GM12878 (cell line): Measurements from ENCODE around the gene PHYKPL. TPM values are rescaled to one million over a fixed set of nuclear protein-coding genes. Genes with fewer than 3 reads are reported as not detected.

ENCODE experiments used
- ATAC-seq: fragments of 200-7000 bp; cut with Tn5 transposase; 3 replicates; pipeline ENCODE4 v1.9.1; 2020; ENCODE audit warnings: mild to moderate bottlenecking, moderate library complexity
- BruUV-seq: library from RNA; stranded (reverse); fragments of 400-500 nt; replicated peaks from 2 replicates; lab custom pipeline; 2021; lab: Mats Ljungman, UMichigan
- CTCF ChIA-PET: fragments of 300-600 bp; sonication (Branson Sonifier 250); formaldehyde crosslinking; extraction: SDS; loops from one replicate; lab custom pipeline; 2021; ENCODE audit warnings: inconsistent platforms; lab: Yijun Ruan, JAX
- POLR2A ChIA-PET: fragments of 350-600 bp; formaldehyde crosslinking; extraction: SDS; loops from one replicate; lab custom pipeline; 2021; ENCODE audit warnings: inconsistent platforms; lab: Charles Lee
- RAD21 ChIA-PET: fragments of 300-600 bp; sonication (Branson Sonifier 250); formaldehyde crosslinking; loops from one replicate; lab custom pipeline; 2023; ENCODE audit warnings: antibody characterized with exemption; ENCODE audit not compliant: unreplicated experiment; lab: Charles Lee
- SMC1A ChIA-PET: fragments of 300-600 bp; sonication (Branson Sonifier 250); formaldehyde crosslinking; loops from one replicate; lab custom pipeline; 2023; ENCODE audit not compliant: unreplicated experiment, uncharacterized antibody; lab: Charles Lee
- DNase-seq: peaks from one replicate; pipeline ENCODE4 v3.0.0-alpha.2; 2011; ENCODE audit warnings: low read depth, low spot score
- FAIRE-seq: peaks from 3 replicates; lab custom pipeline; 2011; peaks lifted over from hg19 to GRCh38; lab: Jason Lieb, UNC
- H2AFZ ChIP-seq: 2 replicates; pipeline ENCODE4 v1.6.0; 2011; ENCODE audit warnings: low read depth, low read length, control low read depth; ENCODE audit not compliant: control insufficient read depth
- H3K27ac ChIP-seq: 2 replicates; pipeline ENCODE4 v1.5.1; 2011; ENCODE audit warnings: control low read depth; ENCODE audit not compliant: control insufficient read depth, insufficient read depth
- H3K27me3 ChIP-seq, 2 experiments: replicated peaks in 1 of 2; 2 replicates each; pipeline versions ENCODE4 v1.6.0 to v1.6.1; 2011; ENCODE audit warnings: low read length in 1 of 2; ENCODE audit not compliant: control insufficient read depth in 2 of 2, insufficient read depth in 2 of 2
- H3K36me3 ChIP-seq, 2 experiments: 2 replicates each; pipeline ENCODE4 v1.5.1; 2011; ENCODE audit warnings: low read length in 1 of 2; ENCODE audit not compliant: control insufficient read depth in 2 of 2, insufficient read depth in 2 of 2
- H3K4me1 ChIP-seq: 2 replicates; pipeline ENCODE4 v1.6.1; 2011; ENCODE audit warnings: mild to moderate bottlenecking, low read length, moderate library complexity, mixed read lengths; ENCODE audit not compliant: control insufficient read depth, insufficient read depth
- H3K4me2 ChIP-seq: 2 replicates; pipeline ENCODE4 v1.6.0; 2011; ENCODE audit warnings: control low read depth; ENCODE audit not compliant: control insufficient read depth, insufficient read depth
- H3K4me3 ChIP-seq: fragments of 200-600 bp; sonication (generic); 2 replicates; pipeline ENCODE4 v1.5.1; 2016
- H3K79me2 ChIP-seq: 2 replicates; pipeline ENCODE4 v1.6.0; 2011; ENCODE audit warnings: low read length; ENCODE audit not compliant: control insufficient read depth, insufficient read depth
- H3K9ac ChIP-seq: 2 replicates; pipeline ENCODE4 v1.8.0; 2011; ENCODE audit warnings: low read length, control low read depth, mixed read lengths; ENCODE audit not compliant: control insufficient read depth, insufficient read depth
- H3K9me3 ChIP-seq: replicated peaks from 3 replicates; pipeline ENCODE4 v1.5.1; 2011; ENCODE audit warnings: mild to moderate bottlenecking, low read length; ENCODE audit not compliant: control insufficient read depth, insufficient read depth
- H4K20me1 ChIP-seq: 2 replicates; pipeline ENCODE4 v1.6.0; 2011; ENCODE audit not compliant: control insufficient read depth, insufficient read depth
- ATF2 ChIP-seq: IDR thresholded peaks from 2 replicates; pipeline ENCODE4 v1.6.1; 2012; ENCODE audit warnings: low read length, inconsistent platforms
- BRCA1 ChIP-seq: IDR thresholded peaks from 2 replicates; pipeline ENCODE4 v1.6.1; 2011; ENCODE audit warnings: low read depth, low read length, improper control_type of control experiment
- CEBPB ChIP-seq, 2 experiments: fragments of 150-350 bp in 1 of 2; IDR thresholded peaks; 2 replicates each; pipeline ENCODE4 v1.6.1; 2012 to 2014; ENCODE audit warnings: low read depth in 2 of 2, low read length in 2 of 2, borderline replicate concordance in 1 of 2, inconsistent platforms in 1 of 2
- CREM ChIP-seq: IDR thresholded peaks from 2 replicates; pipeline ENCODE4 v1.6.1; 2014; ENCODE audit warnings: antibody characterized with exemption, low read depth
- EP300 ChIP-seq, 2 experiments: fragments of 150-350 bp in 1 of 2; IDR thresholded peaks; 2 replicates each; pipeline ENCODE4 v1.6.1; 2011 to 2012; ENCODE audit warnings: low read depth in 2 of 2, low read length in 2 of 2, borderline replicate concordance in 1 of 2, improper control_type of control experiment in 1 of 2, inconsistent platforms in 1 of 2; ENCODE audit not compliant: control insufficient read depth in 1 of 2
- ESRRA ChIP-seq: IDR thresholded peaks from 2 replicates; pipeline ENCODE4 v1.6.1; 2012; ENCODE audit warnings: mild to moderate bottlenecking, low read length, improper control_type of control experiment
- FOXK2 ChIP-seq: fragments of 450-650 bp; IDR thresholded peaks from 2 replicates; pipeline ENCODE4 v1.6.1; 2017; ENCODE audit warnings: mild to moderate bottlenecking, moderate library complexity
- GABPA ChIP-seq: IDR thresholded peaks from 2 replicates; pipeline ENCODE4 v1.6.1; 2014; ENCODE audit warnings: antibody characterized with exemption, low read depth, mild to moderate bottlenecking, inconsistent platforms
- LARP7 ChIP-seq: fragments of 450-650 bp; IDR thresholded peaks from 2 replicates; pipeline ENCODE4 v1.6.1; 2017; ENCODE audit warnings: mild to moderate bottlenecking
- MXI1 ChIP-seq: fragments of 150-350 bp; IDR thresholded peaks from 2 replicates; pipeline ENCODE4 v1.6.1; 2011; ENCODE audit warnings: low read depth, mild to moderate bottlenecking, inconsistent platforms, low read length, improper control_type of control experiment
- NR2F1 ChIP-seq: fragments of 450-650 bp; conservative IDR thresholded peaks from 2 replicates; pipeline ENCODE4 v1.6.1; 2017; ENCODE audit warnings: mild to moderate bottlenecking
- PAX5 ChIP-seq: IDR thresholded peaks from 2 replicates; pipeline ENCODE4 v1.6.1; 2011; ENCODE audit warnings: low read depth, low read length, borderline replicate concordance
- POU2F2 ChIP-seq: IDR thresholded peaks from 3 replicates; pipeline ENCODE4 v1.6.1; 2011; ENCODE audit warnings: low read depth, mild to moderate bottlenecking, low read length, borderline replicate concordance
- RB1 ChIP-seq: fragments of 450-650 bp; formaldehyde crosslinking; IDR thresholded peaks from 2 replicates; pipeline ENCODE4 v1.6.1; 2017; ENCODE audit warnings: mild to moderate bottlenecking, borderline replicate concordance
- WGBS: methylation state at CpG from one replicate; pipeline ENCODE4 v1.1.6; 2016; ENCODE audit warnings: low lambda C conversion rate; ENCODE audit not compliant: insufficient replicate concordance, insufficient coverage; ENCODE audit errors: missing lambda C conversion rate; 5-methylcytosine and 5-hydroxymethylcytosine counted together
- in situ Hi-C: fragments of 300-500 bp; cut with MboI; formaldehyde crosslinking; loops from 9 replicates; pipeline ENCODE4 v1.14.3; 2018; ENCODE audit warnings: mixed read lengths
- intact Hi-C: fragments of 100-400 bp; cut with micrococcal nuclease; formaldehyde crosslinking; loops from one replicate; pipeline ENCODE4 v1.14.2; 2022; ENCODE audit not compliant: unreplicated experiment
- polyA plus RNA-seq, 11 experiments: library from polyadenylated mRNA; depleted of rRNA in 4 of 11; unstranded in 6 of 11; stranded (reverse) in 5 of 11; fragments of >200 nt; fragmentation: Nextera tagmentation in 4 of 11; fragmentation: Illumina TruSeq in 1 of 11; extraction: Ambion mirVana in 4 of 11; extraction: Trizol in 1 of 11; gene quantifications; 1 replicate in 1 of 11; 2 replicates in 10 of 11; pipeline versions ENCODE4 v1.2.1 to v1.2.3, GENCODE V29; 2011 to 2016; ENCODE audit warnings: inconsistent platforms in 2 of 11, missing spikeins in 2 of 11, low read depth in 1 of 11
- total RNA-seq, 4 experiments: library from RNA; depleted of rRNA in 3 of 4; stranded (reverse); fragments of >200 nt in 3 of 4; fragmentation: Illumina TruSeq in 1 of 4; extraction: Trizol in 1 of 4; gene quantifications; 2 replicates each; pipeline versions ENCODE4 v1.2.1 to v1.2.3, GENCODE V29; 2013 to 2021
- TF ChIP-seq, protein P1 (sequence below): fragments of 450-650 bp; IDR thresholded peaks from 2 replicates; pipeline ENCODE4 v1.6.1; 2016; ENCODE audit warnings: mild to moderate bottlenecking
- TF ChIP-seq, protein P2 (sequence below): fragments of 150-350 bp; IDR thresholded peaks from 2 replicates; pipeline ENCODE4 v1.6.1; 2014; ENCODE audit warnings: mild to moderate bottlenecking, low read depth, low read length
- TF ChIP-seq, protein P3 (sequence below): fragments of 450-650 bp; IDR thresholded peaks from 2 replicates; pipeline ENCODE4 v1.6.1; 2016; ENCODE audit warnings: mild to moderate bottlenecking, moderate library complexity, borderline replicate concordance

The PHYKPL gene
- total and polyA plus RNA-seq, 10 of the 15 experiments (the other 5 are each of a cell fraction or from before 2014, with no cell fraction given): 4.5 to 53.9 (median 25.6) TPM

DNA sequence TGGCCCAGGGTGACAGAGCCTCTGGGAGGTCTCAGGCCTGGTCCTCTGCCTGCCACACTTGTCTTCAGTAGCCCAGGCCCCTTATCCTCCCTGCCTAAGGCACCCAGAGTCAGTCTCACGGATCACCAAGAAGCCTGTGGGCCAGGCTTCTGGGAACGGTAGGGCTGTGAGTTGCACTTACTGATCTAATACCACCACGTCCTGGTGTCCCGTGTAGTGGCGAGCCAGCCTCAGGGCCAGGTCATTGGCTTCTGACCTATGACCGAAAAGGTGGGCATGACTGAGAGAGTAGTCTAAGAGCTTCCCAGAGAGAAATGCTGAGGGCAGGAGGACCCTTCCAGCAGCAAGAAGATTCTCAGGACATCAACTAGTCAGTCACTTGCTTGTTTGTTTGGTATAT lies 7.4 kb downstream of the PHYKPL start:
- DNase-seq (no peak), FAIRE-seq (no peak), ATAC-seq (no peak)
- no peak overlapping the region for H3K27ac ChIP-seq
- TF ChIP-seq, protein P1, sequence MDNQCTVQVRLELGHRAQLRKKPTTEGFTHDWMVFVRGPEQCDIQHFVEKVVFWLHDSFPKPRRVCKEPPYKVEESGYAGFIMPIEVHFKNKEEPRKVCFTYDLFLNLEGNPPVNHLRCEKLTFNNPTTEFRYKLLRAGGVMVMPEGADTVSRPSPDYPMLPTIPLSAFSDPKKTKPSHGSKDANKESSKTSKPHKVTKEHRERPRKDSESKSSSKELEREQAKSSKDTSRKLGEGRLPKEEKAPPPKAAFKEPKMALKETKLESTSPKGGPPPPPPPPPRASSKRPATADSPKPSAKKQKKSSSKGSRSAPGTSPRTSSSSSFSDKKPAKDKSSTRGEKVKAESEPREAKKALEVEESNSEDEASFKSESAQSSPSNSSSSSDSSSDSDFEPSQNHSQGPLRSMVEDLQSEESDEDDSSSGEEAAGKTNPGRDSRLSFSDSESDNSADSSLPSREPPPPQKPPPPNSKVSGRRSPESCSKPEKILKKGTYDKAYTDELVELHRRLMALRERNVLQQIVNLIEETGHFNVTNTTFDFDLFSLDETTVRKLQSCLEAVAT: no peak
- TF ChIP-seq FOXK2 (no peak), ESRRA (no peak), CEBPB (IDR thresholded peaks at IDR 0.05; ENCODE audit: borderline replicate concordance in 1 of 2, low read depth in 2 of 2, low read length in 2 of 2) (no peak), CREM (no peak), GABPA (no peak), PAX5 (no peak), LARP7 (no peak), POU2F2 (no peak), RB1 (no peak), BRCA1 (no peak), MXI1 (no peak), ATF2 (no peak), NR2F1 (no peak), EP300 (IDR thresholded peaks at IDR 0.05; ENCODE audit: borderline replicate concordance in 1 of 2, control insufficient read depth in 1 of 2, low read depth in 2 of 2, low read length in 2 of 2) (no peak)
- TF ChIP-seq, protein P2, sequence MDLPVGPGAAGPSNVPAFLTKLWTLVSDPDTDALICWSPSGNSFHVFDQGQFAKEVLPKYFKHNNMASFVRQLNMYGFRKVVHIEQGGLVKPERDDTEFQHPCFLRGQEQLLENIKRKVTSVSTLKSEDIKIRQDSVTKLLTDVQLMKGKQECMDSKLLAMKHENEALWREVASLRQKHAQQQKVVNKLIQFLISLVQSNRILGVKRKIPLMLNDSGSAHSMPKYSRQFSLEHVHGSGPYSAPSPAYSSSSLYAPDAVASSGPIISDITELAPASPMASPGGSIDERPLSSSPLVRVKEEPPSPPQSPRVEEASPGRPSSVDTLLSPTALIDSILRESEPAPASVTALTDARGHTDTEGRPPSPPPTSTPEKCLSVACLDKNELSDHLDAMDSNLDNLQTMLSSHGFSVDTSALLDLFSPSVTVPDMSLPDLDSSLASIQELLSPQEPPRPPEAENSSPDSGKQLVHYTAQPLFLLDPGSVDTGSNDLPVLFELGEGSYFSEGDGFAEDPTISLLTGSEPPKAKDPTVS: no peak
- TF ChIP-seq, protein P3, sequence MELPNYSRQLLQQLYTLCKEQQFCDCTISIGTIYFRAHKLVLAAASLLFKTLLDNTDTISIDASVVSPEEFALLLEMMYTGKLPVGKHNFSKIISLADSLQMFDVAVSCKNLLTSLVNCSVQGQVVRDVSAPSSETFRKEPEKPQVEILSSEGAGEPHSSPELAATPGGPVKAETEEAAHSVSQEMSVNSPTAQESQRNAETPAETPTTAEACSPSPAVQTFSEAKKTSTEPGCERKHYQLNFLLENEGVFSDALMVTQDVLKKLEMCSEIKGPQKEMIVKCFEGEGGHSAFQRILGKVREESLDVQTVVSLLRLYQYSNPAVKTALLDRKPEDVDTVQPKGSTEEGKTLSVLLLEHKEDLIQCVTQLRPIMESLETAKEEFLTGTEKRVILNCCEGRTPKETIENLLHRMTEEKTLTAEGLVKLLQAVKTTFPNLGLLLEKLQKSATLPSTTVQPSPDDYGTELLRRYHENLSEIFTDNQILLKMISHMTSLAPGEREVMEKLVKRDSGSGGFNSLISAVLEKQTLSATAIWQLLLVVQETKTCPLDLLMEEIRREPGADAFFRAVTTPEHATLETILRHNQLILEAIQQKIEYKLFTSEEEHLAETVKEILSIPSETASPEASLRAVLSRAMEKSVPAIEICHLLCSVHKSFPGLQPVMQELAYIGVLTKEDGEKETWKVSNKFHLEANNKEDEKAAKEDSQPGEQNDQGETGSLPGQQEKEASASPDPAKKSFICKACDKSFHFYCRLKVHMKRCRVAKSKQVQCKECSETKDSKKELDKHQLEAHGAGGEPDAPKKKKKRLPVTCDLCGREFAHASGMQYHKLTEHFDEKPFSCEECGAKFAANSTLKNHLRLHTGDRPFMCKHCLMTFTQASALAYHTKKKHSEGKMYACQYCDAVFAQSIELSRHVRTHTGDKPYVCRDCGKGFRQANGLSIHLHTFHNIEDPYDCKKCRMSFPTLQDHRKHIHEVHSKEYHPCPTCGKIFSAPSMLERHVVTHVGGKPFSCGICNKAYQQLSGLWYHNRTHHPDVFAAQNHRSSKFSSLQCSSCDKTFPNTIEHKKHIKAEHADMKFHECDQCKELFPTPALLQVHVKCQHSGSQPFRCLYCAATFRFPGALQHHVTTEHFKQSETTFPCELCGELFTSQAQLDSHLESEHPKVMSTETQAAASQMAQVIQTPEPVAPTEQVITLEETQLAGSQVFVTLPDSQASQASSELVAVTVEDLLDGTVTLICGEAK: no peak
- no peak overlapping the region for H3K4me3 ChIP-seq
- no TSS peak for BruUV-seq
- no peaks in the 10 kb centered on the region for H3K9me3 ChIP-seq
- no peaks in the 10 kb centered on the region for H4K20me1 ChIP-seq
- intact Hi-C loops: no loop called here
- 100% methylated on average over 6 of the region's 6 CpGs for WGBS
- H3K27me3 ChIP-seq: no peaks in the 10 kb centered on the region
- no peak overlapping the region for H3K4me2 ChIP-seq
- peaks cover 8% of the 10 kb centered on the region for H3K79me2 ChIP-seq
- H3K4me1 ChIP-seq: no peaks in the 10 kb centered on the region
- RAD21 ChIA-PET: no interaction called here
- no peak overlapping the region for H2AFZ ChIP-seq
- CTCF ChIA-PET: interaction anchor here (1.7 kb wide), 1 partner anchor 10 kb away, joined by 6 read pairs; no protein-coding TSS in a partner anchor
- H3K9ac ChIP-seq: no peak overlapping the region
- H3K36me3 ChIP-seq: peaks cover 4 to 16% of the 10 kb centered on the region in 2 experiments; a peak in 3 of 4 replicates
- in situ Hi-C loops: no loop called here
- SMC1A ChIA-PET: no interaction called here
- POLR2A ChIA-PET: no interaction called here
